Measurements from ENCODE around the gene MICALL1.
"Not testable (repeated sequence)": the region's sequence is repeated elsewhere in the genome, so short reads cannot be mapped to it uniquely, and the experiment has no call there.

MICALL1 gene

GRCh38 chr22:37959231-37959825 lies 53.2 kb downstream of the MICALL1 start:
- DNase-seq: no peak

- no peak for DNase-seq
These were observed 55.0 kb downstream of the MICALL1 start for GRCh38 chr22:37961062-37961461.

DNA sequence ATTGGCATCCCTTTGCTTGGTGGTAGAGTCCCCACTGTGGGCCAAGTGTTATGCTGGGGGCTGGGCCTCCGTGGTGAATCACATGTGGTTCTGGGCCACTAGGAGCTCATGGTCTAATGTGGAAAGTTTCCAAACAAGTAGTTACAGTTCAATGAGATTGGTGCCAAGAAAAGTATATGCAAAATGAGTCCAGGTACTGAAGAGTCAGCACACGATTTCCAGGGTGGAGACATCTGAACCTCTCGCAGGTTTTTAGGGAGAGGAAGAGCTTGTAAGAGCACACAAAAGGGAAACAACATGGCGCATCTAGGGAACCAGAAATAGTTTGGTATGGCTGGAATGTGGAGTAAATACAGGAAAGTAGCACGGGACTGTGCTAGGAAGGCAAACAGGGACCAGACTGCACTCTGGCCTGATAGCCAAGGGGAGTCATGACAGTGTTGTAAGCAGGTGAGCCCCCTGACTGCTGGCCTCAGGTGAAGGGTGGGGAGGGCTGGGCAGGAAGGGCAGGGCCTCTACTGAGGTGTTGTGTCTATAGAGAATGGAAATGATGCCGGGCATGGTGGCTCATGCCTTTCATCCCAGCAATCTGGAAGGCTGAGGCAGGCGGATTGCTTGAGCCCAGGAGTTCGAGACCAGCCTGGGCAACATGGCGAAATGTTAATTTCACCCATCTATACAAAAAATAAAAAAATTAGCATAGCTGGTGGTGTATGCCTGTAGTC lies 60.0 kb downstream of the MICALL1 start:
- DNase-seq: no peak

DNA sequence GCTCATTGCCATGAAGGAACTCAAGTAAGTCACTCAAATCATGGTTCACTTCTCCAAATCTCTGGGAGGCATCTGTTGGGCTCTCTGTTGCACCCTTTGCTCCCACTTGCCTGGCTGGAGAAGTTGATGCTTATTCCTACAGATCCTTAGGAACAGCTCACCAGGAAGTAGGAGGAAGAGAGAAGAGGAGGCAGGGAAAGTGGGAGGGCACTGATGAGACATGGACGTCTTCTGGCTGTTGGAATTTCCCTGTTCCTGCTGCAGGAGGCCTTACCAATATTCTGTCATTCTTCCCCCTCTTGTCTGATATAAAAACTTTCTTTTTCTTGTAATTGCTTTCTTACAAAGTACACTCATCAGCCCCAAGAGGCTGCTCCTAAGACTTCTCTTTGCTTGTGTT lies 61.0 kb downstream of the MICALL1 start:
- no peak for DNase-seq

DNA sequence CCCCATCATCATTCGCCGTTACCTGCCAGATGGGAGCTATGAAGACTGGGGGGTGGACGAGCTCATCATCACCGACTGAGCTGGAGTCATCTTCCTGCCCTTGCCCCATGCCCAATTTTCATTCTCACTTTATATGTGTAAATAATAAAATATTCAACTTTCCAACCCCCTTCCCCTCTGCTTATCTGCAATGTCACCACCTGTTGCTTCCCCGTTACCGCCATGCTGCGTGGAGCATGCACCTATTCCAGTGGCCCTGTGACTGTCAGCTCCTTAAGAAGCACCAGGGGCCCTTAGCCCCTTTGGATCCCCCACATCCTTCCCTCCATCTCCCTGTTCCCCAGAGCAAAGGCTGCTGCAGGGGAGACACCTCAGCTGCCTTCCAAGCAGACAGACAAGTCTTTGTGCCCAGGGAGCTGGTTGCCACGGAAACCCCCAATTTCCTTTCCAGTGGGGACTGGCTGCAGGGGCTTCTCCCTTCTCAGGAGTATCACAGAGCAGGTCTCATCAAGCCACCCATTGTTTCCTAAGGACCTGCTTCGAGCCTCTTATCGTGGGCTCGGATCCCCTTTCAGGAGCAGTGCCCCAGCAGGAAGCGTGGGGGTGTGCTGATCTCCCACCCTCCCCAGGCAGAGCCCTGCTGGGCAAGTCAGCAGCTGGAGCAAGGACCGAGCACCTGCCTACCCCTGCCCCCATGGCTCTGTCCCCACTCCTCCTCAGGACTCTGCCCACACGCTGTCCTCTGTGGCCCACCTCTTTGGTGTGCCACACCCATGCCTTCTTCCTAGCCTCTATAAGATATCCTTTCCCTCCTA lies 61.7 kb downstream of the MICALL1 start:
- DNase-seq: no peak

DNA sequence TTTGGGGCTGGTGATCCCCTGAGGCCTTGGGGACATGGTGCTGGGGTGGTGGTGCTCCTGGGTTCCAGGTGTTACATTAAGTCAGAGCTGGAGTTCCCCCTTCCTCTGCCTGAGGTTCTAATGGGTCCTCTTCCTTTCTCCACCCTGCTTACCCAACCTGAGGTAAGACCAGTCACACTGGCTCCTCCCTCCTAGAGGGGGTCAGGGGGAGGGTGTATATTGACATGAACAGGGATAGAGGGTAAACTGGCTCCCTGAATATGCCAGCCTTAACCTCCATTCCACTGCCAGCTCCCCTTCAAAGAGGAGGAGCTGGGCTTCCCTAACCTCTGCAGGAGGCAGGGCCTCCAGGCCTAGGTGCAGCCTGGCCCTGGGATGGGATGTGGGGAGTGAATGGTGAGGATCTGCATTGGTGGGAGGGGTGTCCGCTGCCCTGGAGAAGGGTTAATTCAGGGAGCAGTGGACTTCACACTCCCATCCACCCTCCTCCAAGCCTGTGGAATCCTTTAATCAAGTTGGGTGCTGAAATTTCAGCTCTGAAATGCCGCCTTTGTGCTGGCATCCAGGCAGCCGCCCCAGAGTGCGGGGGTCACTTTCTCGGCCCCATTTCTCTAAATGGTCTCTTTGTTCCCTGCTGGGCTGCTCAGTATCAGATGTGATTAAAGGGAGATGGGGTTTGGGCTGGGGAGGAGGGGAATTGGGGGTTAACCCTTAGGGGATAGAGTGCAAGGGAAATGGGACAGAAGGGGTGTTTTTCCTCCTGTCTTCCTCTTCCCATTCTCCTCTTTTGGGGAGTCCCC lies 62.6 kb downstream of the MICALL1 start:
- DNase-seq: no peak

DNA sequence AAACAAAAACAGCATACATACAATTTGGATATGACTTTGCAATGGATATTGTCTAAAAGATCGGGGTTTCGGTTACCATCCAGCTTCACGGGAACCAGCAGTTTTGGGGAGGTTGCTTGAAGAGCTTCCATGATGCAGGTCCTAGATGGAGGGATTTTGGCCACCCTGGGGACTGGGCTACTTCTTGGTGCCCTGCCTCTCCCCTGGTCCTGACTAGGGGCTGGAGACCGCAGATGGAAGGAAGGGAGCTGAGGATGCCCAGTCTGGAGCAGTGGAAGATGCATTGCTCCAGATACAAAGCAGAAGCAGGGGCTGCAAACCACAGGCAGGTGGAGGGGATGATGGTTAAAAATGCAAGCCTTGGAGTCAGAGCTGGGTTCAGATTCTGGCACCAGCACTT lies 64.8 kb downstream of the MICALL1 start:
- no peak for DNase-seq

- DNase-seq: no peak
These were observed 65.7 kb downstream of the MICALL1 start for GRCh38 chr22:37971475-37972434.

DNA sequence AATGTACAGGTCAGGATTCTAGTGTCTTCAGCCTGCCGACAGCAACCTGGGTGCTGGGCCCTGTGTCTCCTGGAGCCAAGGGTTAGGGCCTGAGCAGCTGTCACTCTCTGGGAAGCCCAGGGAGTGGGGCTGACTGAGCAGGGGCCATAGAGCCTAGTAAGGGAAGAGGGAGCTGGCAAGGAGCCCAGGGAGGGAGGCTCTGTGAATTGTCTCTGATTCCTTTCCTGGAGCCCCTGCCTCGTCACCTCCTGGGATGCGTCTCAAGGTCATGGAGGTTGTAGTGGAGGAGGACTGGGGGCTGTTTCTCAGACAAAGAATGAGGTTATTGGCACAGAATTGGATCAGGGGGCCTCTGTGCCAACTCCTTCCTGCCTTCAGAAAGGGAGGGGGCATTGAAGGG lies 66.4 kb downstream of the MICALL1 start:
- no peak for DNase-seq

- DNase-seq: no peak
These were observed 67.4 kb downstream of the MICALL1 start for GRCh38 chr22:37973271-37974170.

- DNase-seq: no peak
These were observed 69.1 kb downstream of the MICALL1 start for GRCh38 chr22:37975153-37975552.

DNA sequence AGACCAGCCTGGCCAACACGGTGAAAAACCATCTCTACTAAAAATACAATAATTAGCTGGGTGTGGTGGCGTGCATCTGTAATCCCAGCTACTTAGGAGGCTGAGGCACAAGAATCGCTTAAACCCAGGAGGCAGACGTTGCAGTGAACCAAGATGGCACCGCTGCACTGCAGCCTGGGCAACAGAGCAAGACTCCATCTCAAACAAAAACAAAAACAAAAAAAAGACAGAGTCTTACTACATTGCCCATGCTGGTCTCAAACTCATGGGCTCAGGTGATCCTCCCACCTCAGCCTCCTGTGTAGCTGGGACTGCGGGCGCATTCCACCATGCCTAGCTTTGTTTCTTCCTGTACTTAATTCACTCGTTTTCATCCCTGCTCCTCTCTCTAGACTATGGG lies 69.9 kb downstream of the MICALL1 start:
- DNase-seq: not testable (repeated sequence)

DNA sequence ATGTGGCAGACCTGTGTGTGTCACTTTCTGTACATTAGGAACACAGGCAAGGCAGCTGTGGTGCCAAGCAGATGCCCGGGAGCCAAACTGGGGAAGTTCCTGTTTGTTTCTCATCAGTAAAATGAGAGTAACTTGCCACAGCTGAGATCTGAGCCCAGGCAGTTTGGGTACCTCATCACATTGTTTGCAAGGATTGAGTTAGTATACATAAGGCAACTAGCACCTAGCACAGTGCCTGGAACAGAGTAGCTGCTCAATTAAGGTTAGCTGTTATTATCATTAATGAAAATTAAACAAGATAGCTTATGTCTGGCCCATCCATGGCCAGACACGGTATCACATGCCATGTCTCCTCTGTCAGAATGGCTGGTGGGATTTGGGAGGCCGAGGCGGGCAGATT lies 70.5 kb downstream of the MICALL1 start:
- DNase-seq: no peak

GRCh38 chr22:37979782-37980181 lies 73.7 kb downstream of the MICALL1 start:
- DNase-seq: no peak

GRCh38 chr22:37981282-37982011 lies 75.3 kb downstream of the MICALL1 start:
- no peak for DNase-seq

- DNase-seq: no peak
These were observed 76.2 kb downstream of the MICALL1 start for GRCh38 chr22:37982151-37982785.

GRCh38 chr22:37982938-37983859 lies 77.1 kb downstream of the MICALL1 start:
- DNase-seq: no peak

All from effector CD4-positive, alpha-beta T cell (primary cell).